ENCODE results near the gene JADE1.

The JADE1 gene

GRCh38 chr4:128862608-128863311, 53.3 kb downstream of the JADE1 start:
- peak overlapping the region in 1 of 2 donors; percentile 55 for H3K27ac ChIP-seq
- peaks cover 37 to 96% (median 80%) of the 10 kb centered on the region in 3 donors for H3K36me3 ChIP-seq

GRCh38 chr4:128863312-128864075, 54.0 kb downstream of the JADE1 start:
- TF ChIP-seq, protein P1, sequence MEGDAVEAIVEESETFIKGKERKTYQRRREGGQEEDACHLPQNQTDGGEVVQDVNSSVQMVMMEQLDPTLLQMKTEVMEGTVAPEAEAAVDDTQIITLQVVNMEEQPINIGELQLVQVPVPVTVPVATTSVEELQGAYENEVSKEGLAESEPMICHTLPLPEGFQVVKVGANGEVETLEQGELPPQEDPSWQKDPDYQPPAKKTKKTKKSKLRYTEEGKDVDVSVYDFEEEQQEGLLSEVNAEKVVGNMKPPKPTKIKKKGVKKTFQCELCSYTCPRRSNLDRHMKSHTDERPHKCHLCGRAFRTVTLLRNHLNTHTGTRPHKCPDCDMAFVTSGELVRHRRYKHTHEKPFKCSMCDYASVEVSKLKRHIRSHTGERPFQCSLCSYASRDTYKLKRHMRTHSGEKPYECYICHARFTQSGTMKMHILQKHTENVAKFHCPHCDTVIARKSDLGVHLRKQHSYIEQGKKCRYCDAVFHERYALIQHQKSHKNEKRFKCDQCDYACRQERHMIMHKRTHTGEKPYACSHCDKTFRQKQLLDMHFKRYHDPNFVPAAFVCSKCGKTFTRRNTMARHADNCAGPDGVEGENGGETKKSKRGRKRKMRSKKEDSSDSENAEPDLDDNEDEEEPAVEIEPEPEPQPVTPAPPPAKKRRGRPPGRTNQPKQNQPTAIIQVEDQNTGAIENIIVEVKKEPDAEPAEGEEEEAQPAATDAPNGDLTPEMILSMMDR (IDR thresholded peaks at IDR 0.05) = peak; percentile 82 to 84
- Histone ChIP-seq H3K4me3 (no peak overlapping the region), H3K9me3 (no peaks in the 10 kb centered on the region), H3K27ac (peak overlapping the region in 1 of 2 donors; percentile 55), H3K27me3 (no peaks in the 10 kb centered on the region), H3K36me3 (peaks cover 39 to 96% (median 80%) of the 10 kb centered on the region in 3 donors), H3K4me1 (peaks cover 0 to 27% (median 15%) of the 10 kb centered on the region in 4 donors)
- peak; percentile 58 to 84 for DNase-seq
- intact Hi-C loops (cut with DNase I; ENCODE audit: low total_unique reads) = loop anchor here (5.0 to 10.0 kb wide), 3 partner anchors 49 to 669 kb away; no protein-coding TSS in a partner anchor

More at GRCh38 chr4:128862608-128863311, 53.3 kb downstream of the JADE1 start:
- DNase-seq = no peak
- intact Hi-C loops (cut with DNase I; ENCODE audit: low total_unique reads) = loop anchor here (5.0 to 10.0 kb wide), 3 partner anchors 48 to 668 kb away; no protein-coding TSS in a partner anchor
- Histone ChIP-seq H3K4me1 (peaks cover 0 to 35% (median 15%) of the 10 kb centered on the region in 4 donors), H3K9me3 (no peaks in the 10 kb centered on the region), H3K27me3 (no peaks in the 10 kb centered on the region), H3K4me3 (no peak overlapping the region)
- TF ChIP-seq, protein P1 (IDR thresholded peaks at IDR 0.05) = no peak

GRCh38 chr4:128865132-128865531, 55.6 kb downstream of the JADE1 start:
- H3K9me3 ChIP-seq = no peaks in the 10 kb centered on the region
- no peaks in the 10 kb centered on the region for H3K27me3 ChIP-seq
- peaks cover 0 to 12% (median 4%) of the 10 kb centered on the region in 4 donors for H3K4me1 ChIP-seq
- no peak overlapping the region for H3K27ac ChIP-seq
- DNase-seq = no peak
- H3K4me3 ChIP-seq = no peak overlapping the region
- H3K36me3 ChIP-seq = peaks cover 51 to 96% (median 92%) of the 10 kb centered on the region in 3 donors
- TF ChIP-seq, protein P1 (IDR thresholded peaks at IDR 0.05) = no peak
- intact Hi-C loops (cut with DNase I; ENCODE audit: low total_unique reads) = loop anchor here (10.0 kb wide), 2 partner anchors 50 to 670 kb away; no protein-coding TSS in a partner anchor

GRCh38 chr4:128866269-128866668, 56.8 kb downstream of the JADE1 start:
- Histone ChIP-seq H3K27ac (no peak overlapping the region), H3K36me3 (peaks cover 62 to 94% (median 93%) of the 10 kb centered on the region in 3 donors), H3K9me3 (no peaks in the 10 kb centered on the region), H3K4me3 (no peak overlapping the region), H3K4me1 (peaks cover 0 to 12% (median 4%) of the 10 kb centered on the region in 4 donors), H3K27me3 (no peaks in the 10 kb centered on the region)
- no peak for DNase-seq
- TF ChIP-seq, protein P1 (IDR thresholded peaks at IDR 0.05) = no peak
- intact Hi-C loops (cut with DNase I; ENCODE audit: low total_unique reads) = loop anchor here (10.0 kb wide), 2 partner anchors 51 to 671 kb away; no protein-coding TSS in a partner anchor

DNA sequence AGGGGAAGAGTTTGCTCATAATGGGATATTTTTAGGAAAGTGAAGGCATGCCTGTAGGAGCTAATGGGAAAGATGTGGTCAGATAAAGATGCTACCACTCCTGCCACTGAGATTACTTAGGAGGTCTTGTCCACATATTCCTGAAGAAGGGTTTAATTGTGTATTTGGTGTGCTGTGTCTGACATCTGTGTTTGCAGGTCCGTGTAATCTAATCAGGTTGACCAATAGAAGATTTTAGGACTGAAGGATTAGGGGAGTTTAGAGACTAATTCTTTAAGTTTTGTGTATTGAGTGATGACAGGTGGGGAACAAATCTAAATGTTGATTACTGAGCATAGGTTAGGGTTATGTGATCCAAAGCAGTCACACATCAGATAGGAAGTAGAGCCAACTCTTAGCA, 57.2 kb downstream of the JADE1 start:
- Histone ChIP-seq H3K9me3 (no peaks in the 10 kb centered on the region), H3K27me3 (no peaks in the 10 kb centered on the region), H3K36me3 (peaks cover 63 to 94% (median 93%) of the 10 kb centered on the region in 3 donors), H3K4me3 (no peak overlapping the region), H3K4me1 (peaks cover 0 to 12% (median 4%) of the 10 kb centered on the region in 4 donors), H3K27ac (no peak overlapping the region)
- TF ChIP-seq, protein P1 (IDR thresholded peaks at IDR 0.05) = no peak
- no peak for DNase-seq
- intact Hi-C loops (cut with DNase I; ENCODE audit: low total_unique reads) = loop anchor here (10.0 kb wide), 2 partner anchors 52 to 672 kb away; no protein-coding TSS in a partner anchor

All from tibial artery (tissue), 4 donors.